Measurements from ENCODE around the gene KIAA2012.

KIAA2012 gene

DNA sequence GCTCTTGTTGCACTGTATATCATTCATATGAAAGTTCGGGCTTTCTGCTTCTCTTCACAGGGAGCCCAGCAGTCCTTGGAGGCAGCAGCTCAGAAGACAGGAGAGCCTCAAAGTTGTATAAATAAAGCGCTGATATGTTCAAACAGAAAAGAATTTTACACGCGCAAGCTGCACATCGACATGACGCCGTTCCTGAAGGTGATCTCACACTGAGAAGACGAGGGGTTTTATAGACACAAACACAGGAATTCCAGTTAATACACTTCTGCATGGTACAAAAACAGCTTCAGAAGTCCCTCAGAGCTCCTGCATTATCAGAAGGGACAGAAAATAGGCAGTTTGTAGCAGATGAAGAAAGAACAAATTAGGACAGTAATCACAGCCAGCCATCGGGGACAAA, 81.6 kb downstream of the KIAA2012 start:
- FAIRE-seq: no peak

DNA sequence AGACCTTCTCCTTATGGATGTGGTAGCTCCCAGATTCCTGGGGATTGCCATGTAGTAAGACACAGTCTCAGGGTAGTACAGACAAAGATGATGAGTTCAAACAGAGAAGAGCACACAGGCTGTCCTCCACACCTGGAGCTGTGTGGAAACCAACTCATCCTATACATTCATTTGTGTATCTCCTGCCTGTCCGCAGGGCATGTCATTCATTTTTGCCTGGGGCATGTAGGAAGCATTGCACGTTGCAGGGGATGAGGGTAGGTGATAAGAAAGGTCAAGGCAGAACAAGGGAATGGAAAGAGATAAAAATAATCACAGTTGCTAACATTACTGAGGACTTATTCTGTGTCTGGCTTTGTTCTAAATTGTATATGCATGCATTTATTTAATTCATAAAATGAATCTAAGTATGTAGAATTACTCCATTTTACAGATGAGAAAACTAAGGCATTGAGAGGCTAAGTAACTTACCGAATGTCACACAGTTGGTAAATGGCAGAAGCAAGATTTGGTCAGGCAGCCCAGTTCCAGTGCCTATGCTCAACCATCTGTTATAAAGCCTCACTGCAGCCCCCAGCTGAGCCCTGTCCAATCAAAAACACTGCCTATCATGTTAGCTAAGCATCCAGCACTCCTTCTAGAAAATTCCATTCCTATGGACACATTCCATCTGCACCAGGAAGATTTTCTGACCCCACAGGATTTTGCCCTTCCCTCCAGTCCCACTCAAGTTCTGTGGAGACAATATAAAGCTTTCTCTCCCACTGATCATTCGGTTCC, 84.3 kb downstream of the KIAA2012 start:
- no peak for FAIRE-seq

DNA sequence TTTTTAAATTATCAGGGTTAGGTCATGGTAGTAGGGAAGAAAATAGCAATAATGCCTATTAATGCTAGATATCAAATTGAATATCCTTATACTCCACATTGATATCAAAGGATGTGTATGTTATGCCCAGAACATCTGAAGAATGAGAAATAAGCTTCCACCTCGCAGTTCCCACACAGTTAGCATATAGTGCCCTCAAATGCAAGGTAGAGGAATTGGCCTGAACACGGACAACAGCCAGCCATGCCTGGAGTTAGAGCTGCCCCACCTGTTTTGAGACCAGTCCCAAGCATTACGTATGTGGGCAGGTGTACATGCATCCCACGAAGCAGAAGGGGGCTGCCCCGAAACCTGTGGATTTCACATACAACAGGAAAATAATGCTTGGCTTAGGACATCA, 85.7 kb downstream of the KIAA2012 start:
- no peak for FAIRE-seq

DNA sequence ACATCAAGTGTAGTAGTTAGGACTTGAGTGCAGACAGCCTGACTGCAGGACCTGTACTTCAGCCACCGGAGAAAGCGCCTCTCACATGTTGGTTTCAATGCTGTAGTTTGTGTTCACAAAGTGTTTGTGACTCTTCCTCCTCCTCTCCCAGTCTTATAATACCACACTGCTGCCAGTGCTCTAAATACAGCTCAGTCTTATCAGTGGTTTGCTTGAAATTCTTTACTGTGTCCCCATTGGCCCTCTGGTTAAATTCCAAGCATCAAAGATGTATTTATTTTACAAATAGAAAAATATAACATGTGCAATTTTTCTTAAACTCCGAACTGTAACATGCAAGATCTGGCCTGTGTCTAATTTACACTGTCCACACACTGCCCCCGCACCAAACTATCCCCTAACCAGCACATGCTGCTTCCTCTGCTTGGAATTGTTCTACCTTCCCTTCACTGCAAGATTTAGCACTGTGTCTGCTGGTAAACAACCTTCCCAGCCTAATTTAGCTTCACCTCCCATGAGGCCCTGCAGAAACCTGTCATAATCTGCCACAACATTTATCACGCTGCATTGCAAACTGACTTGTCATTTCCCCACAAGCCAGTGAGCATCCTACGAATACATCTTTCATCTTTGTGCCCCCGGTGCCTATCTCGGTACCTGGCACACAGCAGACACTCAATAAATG, 88.2 kb downstream of the KIAA2012 start:
- FAIRE-seq: no peak

DNA sequence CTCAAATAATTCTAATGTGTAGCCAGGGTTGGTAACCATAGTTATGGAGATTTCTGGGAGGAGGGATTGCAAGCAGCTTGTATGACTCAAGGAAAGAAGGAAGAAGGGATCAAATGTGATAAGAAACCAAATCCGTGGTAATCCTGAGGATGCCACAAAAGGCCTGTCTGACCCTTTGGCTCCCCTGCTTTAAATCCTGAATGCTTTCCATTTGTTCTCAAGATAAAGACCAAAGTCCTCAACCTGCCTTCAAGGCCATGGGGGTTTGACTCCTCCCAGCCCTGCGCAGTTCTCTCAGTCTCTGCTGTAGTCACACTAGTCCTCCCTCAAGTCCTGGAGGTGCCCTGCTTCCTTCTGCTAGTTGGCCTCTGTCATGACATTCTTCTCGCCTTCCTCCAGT, 91.4 kb downstream of the KIAA2012 start:
- no peak for FAIRE-seq

DNA sequence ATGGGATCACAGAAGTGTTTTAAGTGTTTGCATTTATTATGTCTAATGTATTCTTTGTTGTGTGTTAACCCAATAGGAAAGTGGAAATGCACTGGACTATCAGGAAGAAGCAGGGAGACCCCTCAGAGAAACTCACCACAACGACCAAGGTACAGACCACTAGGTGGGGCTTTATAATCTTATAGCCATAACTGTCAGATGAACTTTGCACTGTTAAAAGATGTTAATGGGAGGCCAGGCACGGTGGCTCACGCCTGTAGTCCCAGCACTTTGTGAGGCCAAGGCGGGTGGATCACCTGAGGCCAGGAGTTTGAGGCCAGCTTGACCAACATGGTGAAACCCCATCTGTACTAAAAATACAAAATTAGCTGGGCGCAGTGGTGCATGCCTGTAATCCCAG, 92.2 kb downstream of the KIAA2012 start:
- no peak for FAIRE-seq

DNA sequence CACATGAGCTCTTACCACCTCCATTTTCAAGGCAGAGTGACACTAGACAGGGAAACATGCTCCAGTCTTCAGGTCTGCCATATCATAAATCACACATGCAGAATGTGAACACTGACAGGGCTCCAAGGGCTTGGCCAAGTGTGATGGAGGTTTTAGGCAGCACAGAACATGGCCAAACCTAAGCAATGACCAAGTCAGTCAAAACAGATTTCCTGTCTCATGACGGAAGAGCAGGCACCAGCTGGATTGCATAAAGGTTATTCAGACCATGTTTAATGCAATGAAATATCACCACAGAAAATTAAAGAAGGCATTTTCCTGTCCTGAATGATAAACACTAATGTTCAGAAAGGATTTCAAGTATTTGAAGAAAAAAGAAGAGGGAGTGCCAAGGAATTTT, 92.9 kb downstream of the KIAA2012 start:
- no peak for FAIRE-seq

DNA sequence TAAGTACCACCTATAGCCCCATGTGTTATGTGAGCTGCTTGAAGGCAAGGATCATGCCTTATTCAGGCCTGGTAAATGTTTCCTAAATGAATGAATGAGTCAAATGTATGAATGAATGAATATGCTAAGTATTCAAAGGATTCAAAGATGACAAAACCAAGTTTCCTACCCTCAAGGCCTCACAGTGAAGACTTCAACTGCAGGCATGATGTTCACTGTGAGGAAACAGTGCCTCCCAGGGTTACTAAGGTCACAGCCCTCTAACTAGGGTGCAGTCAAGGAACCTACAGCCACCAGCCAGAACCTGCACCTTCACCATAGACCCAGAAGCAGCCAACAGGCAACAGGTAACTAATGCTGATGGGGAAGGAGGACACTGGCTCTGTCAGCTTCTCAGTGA, 96.1 kb downstream of the KIAA2012 start:
- FAIRE-seq: no peak

DNA sequence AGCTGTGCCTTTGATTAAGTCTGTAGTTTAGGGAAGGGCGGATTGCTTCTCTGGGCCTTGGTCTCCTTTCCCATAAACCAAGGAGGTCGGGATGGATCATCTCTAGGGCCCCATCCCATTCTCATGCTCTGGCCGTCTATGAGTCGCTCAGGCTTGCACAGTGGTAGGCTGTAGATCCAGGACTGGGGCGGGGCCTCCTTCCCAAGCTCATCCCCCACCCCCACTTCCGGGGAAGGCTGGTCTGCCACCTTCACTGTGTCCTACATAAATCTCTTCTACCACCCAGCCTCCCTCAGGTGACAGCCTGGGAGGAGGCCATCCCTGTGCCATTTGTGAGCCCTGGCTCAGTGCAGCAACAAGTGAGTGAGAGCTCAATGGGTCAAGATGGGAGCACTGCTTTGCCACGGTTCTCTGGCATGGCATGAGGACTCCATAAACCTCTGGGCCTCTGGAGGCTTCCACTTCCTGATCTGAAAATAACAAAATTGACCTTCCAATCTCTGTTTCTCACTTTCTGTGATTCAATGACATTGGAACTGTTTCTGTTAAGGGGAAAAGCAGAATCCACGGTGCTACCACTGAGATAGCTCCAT, 96.9 kb downstream of the KIAA2012 start:
- no peak for FAIRE-seq

DNA sequence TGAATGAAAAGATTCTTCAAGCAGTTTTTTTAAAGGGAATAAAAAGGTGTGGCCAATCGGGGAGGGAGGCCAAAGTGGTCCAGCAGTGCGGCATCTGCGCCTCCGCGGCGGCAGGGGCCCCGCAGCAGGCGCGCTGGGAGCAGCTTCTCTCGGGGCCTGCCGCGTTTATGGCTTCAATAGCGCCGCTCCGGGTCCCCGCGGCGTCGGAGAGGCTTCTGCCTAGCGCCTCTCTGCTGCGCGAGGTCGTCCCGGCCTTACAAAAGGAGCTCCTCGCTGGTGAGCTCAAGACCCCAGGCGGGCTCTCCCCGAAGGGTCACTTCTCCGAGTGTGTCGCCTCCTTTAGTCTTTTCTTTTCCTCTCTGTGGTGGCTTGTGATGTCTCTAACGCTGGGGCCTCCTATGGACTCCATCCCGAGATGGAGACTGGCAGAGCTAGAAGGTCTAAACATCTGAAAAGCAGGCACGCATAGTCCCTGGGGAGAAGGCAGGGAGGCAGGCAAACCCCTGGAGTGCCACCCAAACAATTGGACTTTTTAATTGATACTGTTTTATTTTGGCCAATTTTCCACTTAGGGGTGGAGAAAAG, 98.3 kb downstream of the KIAA2012 start:
- no peak for FAIRE-seq

DNA sequence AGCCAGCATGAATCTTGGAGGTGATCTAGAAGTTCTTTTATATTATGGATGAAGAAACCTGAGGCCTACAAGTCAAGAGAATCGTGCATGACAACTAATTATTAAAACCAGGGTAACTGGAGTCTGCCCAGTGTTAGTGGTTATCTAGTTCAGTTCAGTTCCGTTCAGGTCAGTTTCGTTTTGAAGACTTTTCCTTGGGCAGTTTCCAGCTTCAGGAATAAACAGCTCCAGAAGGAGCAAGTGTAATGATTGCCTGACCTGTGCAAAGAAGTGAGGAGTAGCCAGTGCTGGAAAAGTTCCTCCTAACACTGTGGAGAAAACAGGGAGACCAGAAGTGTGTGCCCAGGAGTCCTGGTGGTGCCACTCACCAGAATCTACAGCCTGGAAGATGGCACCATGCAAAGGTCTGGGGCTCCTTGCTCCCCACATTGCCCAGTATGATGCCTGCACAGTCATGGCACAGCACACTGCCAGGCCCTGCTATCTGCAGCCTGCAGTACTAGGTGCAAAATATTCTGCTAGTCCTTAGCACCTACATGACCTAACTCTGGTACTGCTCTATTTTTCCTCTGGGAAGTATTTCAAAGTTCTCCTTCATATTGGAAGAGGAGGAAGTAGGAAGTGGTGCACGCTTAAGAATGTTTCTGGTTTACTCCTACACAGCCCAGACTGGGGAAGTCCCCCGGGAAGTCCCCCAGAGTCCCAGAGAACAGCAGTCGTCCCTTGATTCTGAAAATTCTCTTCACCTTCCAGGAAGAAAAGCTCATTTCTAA, 99.6 kb downstream of the KIAA2012 start:
- FAIRE-seq: no peak

DNA sequence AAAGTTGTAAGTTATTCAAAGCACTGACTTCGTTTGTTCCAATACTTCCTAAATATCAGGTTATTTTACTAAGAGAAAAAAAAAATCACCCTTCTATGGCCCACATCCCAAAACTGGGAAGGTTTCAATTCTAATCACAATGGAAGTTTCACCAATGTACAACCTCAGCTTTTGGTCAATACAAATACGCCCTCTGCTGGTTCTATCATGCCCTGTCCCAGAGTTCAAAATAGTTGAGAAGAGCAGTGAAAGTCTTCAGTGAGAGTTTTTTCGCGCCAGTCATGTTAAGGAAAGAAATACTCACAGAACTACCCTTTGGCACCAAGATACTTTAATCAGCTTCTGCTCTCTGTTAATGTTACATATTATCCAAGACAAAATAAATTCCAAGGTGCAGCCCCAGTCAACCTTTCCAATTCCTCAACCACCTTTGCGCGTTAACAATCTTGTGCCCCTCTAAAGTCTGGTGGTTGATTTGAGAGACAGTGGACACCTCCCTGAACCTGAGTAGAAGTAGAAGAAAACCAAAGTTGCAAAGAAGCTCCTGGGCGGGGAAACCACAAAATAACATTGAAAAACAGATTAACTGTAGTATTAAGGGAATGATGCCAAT, 105.4 kb downstream of the KIAA2012 start:
- FAIRE-seq: no peak

DNA sequence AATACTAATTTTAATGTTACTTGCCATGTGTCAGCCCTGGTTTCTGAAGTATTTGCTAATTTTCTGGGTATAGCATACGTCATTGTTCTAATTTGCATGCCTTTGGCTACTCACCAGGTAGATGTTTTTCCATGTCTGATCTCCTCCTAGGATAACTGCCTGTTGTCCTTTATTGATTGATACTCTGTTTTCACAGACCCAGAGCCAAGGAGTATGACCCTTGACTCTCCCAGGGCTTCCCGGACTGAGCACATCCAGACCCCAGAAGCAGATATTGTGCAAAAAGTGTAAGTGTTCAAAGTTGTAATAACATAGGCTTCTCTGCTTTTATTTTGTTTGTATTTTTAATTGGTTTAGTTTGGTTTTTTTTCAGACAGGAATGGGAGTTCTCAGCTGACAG, 111.5 kb downstream of the KIAA2012 start:
- no peak for FAIRE-seq

DNA sequence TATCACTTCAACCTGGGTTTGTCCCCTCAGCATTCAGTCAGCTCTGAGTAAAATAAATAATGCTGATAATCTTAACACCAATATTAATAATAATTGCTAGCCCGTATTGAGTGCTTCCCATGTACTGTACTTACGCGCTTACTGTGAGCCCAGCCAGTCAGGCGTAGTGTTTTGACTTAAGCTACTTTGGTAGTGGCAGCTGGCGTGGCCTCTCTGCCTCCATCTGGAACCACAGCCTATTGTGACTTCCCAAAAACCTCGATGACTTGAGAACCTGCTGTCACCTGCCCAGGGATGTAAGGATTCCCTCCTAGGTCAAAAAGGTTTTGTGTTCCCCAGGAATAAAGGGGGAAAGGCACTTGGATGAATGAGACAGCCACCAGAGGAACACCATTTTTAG, 112.1 kb downstream of the KIAA2012 start:
- FAIRE-seq: no peak

DNA sequence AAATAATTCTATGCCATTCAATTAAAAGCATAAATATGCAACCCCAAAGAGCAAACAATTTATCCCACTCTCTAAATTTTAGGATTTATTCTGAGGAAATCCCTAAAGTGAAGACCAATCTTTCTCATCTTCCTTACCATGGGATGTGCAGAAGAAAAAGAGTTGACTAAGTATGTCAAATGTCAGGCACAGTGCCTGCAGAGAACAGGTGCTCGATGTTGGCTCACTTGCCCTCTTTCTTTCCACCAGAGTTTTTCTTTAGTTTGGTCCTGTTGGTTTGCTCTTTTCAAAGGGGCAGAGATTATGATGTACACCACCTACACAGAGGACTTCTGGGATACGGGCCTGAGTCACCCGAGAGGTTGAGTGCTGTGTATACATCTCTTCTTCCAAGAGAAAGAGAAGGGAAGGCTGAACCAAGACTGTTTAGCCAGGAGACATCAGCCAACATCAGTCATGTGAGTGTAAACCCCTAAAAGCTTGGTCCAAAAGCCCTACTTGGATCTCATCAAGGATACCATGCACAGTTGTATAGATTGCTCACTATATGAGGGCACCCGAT, 113.7 kb downstream of the KIAA2012 start:
- no peak for FAIRE-seq

DNA sequence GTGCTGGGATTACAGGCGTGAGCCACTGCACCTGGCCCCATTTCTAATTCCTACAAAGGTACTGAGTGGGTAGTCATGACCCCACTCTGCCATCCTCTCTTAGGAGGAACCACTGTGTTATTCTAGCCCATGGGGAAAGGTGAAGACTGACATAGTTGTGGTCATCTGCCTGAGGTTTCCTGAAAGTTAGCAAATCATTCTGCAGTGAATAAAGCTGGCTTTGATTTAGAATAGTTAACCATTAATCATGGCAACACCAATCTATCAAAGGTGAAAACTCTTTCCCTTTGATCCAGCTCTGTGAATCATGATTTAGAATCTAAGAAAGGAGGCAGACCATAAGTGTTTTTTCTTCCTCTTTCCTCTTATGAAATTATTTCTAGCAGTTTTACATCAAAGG, 114.5 kb downstream of the KIAA2012 start:
- no peak for FAIRE-seq

DNA sequence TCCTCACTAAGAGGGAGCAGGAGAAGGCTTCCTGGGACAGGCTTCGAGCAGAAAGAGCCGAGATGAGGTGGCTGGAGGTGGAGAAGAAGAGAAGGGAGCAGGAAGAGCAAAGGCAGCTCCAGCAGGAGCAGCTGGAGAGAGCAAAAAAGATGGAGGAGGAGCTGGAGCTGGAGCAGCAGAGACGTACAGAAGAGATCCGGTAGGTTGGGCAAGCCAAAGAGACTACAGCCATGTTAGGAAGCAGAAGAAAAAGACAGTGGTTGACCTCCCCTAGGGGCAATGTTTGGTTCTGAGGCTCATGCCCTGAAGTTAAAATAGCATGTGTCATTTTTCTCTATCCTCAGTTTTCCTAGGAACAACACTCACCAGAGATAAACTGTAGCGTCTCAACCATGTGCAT, 120.2 kb downstream of the KIAA2012 start:
- FAIRE-seq: no peak

DNA sequence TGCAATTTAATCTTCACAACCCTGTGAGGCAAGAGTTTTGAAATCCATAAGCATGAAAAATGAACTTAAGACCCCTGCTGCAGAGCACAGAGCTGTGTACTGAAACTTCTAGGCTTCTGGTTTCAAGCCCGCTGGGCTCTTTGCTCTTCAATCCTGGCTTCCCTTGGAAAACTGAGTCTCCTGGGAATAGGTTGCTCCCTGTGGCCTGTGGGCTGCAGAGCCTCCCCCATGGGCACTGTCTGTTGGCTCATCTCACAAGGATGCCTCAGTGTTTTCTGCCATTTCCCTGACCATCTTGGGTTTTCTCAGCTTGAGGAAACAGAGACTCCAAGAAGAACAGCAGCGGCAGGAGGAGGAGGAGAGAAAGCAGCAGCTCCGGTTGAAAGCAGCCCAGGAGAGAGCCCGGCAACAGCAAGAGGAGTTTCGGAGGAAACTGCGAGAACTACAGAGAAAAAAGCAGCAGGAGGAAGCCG, 120.9 kb downstream of the KIAA2012 start:
- no peak for FAIRE-seq

DNA sequence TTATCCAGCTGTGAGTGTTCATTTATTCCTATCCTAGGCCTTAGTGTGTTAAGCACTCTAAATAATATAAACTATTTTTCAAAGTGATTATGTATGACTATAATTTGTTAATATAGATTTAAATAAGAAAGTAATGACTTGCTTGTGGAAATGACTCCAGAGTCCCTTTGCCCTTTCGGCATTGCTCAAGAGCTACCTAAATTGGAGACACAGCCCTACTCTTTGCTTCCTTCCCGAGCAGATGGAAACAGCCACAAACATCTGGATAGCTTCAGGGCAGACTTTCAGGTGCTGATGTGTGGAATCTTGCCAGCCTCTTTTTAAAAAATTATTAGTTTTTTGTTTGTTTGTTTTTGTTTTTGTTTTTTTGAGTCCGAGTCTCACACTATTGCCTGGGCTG, 121.4 kb downstream of the KIAA2012 start:
- FAIRE-seq: no peak

DNA sequence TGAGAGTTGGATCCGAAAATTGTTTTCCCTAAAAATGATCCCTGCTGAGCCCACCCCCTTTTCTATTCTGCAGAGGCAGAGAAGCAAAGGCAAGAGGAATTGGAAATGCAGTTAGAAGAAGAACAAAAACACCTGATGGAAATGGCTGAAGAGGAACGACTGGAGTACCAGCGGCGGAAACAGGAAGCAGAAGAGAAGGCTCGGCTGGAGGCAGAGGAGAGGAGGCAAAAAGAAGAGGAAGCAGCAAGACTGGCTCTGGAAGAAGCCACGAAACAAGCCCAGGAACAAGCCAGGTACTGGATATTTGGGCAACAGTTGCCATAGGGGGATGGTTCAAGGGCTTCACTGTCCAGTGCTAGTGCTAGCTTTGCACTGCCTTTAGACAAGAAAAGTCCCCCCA, 123.7 kb downstream of the KIAA2012 start:
- no peak for FAIRE-seq

DNA sequence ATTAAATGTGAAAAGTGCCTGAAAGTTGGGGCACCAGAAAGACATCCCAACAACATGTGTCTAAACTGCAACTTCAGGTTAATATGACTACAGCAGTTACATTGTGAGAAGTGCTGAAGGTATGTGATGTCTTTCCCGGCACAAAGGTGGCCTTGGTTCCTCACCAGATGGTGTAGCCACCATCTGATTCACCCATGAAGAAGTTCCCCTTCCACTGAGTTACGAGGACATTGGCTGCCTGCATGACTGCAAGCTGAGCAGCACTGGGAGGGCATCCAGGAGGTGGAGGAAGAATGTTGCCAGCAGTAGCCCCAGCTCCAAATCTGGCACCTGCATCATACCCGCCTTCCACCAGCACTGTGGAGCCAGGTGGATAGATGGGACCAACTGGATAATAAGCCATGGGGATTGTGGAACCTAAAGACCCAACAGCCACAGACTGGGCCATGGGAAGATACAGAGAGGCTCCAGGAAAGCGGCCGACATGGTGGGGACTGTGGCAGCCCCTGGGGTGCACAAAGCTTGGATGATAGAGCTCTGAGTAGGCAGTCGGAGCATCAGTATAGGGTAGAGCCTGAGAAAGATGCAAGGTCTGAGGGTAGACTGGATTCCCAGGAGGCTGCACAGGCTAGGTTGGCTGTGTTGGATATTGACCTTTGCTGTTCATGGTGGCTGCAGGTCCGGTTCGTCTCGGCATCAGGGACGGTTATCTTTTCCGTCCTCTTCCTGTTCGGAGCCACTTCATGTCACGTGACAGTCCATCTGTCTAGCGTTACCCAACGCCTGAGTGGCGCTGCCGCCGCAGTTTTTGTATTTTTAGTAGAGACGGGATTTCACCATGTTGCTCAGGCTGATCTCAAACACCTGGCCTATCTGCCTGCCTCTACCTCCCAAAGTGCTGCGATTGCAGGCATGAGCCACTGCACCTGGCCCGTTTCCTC, 128.4 kb downstream of the KIAA2012 start:
- no peak for FAIRE-seq
